ENCODE data around the gene PTTG1.
A peak's percentile ranks its signal among the peaks of the same experiment; 100 is the strongest.

- TF ChIP-seq CTCF (IDR thresholded peaks at IDR 0.05), result peak in 1 of 4 experiments; percentile 31
- TF ChIP-seq POLR2A (IDR thresholded peaks at IDR 0.05), result no peak
- TF ChIP-seq POLR2AphosphoS5 (IDR thresholded peaks at IDR 0.05), result no peak
- TF ChIP-seq EP300 (IDR thresholded peaks at IDR 0.05), result no peak
These were observed 30.6 kb upstream of the PTTG1 start for GRCh38 chr5:160390787-160391696.
